ENCODE results near the gene FARP1.
A peak's percentile ranks its signal among the peaks of the same experiment; 100 is the strongest.

FARP1 gene

DNA sequence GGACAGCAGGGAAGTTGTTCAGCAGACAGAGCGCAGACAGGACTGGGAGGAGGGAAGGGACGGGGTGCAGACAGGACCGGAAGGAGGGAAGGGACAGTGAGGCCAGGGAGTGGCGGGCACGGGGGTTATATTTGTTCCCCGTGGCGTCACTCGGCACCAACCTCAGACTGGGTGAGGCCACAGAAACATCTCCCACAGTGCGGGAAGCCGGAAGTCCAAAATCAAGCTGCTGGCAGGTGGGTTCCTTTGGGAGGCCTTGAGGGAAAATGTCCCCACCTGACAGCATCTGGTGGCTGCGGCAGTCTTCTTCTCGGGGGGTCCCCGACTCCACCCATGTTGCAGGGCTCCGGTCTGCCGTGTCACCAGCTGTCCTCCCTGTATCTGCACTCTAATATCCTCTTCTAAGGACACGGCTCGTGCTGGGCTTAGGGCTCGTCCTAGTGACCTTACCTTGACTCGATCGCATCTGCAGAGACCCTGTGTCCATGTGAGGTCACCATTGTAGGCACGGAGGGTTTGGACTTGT lies 301.0 kb downstream of the FARP1 start:
- no peak for DNase-seq (ENCODE audit: low read depth)
- H3K4me3 ChIP-seq (ENCODE audit: low read depth, low read length) = no peak overlapping the region
- TF ChIP-seq, protein P1, sequence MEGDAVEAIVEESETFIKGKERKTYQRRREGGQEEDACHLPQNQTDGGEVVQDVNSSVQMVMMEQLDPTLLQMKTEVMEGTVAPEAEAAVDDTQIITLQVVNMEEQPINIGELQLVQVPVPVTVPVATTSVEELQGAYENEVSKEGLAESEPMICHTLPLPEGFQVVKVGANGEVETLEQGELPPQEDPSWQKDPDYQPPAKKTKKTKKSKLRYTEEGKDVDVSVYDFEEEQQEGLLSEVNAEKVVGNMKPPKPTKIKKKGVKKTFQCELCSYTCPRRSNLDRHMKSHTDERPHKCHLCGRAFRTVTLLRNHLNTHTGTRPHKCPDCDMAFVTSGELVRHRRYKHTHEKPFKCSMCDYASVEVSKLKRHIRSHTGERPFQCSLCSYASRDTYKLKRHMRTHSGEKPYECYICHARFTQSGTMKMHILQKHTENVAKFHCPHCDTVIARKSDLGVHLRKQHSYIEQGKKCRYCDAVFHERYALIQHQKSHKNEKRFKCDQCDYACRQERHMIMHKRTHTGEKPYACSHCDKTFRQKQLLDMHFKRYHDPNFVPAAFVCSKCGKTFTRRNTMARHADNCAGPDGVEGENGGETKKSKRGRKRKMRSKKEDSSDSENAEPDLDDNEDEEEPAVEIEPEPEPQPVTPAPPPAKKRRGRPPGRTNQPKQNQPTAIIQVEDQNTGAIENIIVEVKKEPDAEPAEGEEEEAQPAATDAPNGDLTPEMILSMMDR (IDR thresholded peaks at IDR 0.05; ENCODE audit: low read depth, low read length, missing control alignments) = no peak
- in situ Hi-C loops (cut with HindIII; ENCODE audit: low sequenced_read_pairs) = loop anchor here (25.0 kb wide), 1 partner anchor 218 kb away; no protein-coding TSS in a partner anchor

DNA sequence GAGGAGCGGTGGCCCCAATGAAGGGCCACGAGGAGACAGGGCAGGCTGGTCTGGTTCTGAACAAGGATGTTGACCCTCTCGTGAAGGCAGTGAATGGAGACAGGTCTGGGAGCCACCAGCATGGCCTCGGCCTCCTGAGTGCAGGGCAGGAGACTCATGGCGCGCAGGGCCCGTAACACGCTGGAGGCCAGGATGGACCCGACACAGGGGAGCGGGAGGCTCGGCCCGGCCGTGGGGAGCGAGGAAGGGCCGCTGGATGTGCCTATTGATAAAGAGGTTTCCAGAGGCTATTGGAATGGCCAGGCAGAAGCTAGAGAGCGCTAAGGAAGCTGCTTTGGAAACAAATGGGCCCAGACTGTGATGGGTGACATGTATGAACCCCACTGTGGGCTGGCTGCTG lies 301.5 kb downstream of the FARP1 start:
- TF ChIP-seq, protein P1 (IDR thresholded peaks at IDR 0.05; ENCODE audit: low read depth, low read length, missing control alignments) = no peak
- in situ Hi-C loops (cut with HindIII; ENCODE audit: low sequenced_read_pairs) = loop anchor here (25.0 kb wide), 1 partner anchor 218 kb away; no protein-coding TSS in a partner anchor
- no peak overlapping the region for H3K4me3 ChIP-seq (ENCODE audit: low read depth, low read length)
- no peak for DNase-seq (ENCODE audit: low read depth)

DNA sequence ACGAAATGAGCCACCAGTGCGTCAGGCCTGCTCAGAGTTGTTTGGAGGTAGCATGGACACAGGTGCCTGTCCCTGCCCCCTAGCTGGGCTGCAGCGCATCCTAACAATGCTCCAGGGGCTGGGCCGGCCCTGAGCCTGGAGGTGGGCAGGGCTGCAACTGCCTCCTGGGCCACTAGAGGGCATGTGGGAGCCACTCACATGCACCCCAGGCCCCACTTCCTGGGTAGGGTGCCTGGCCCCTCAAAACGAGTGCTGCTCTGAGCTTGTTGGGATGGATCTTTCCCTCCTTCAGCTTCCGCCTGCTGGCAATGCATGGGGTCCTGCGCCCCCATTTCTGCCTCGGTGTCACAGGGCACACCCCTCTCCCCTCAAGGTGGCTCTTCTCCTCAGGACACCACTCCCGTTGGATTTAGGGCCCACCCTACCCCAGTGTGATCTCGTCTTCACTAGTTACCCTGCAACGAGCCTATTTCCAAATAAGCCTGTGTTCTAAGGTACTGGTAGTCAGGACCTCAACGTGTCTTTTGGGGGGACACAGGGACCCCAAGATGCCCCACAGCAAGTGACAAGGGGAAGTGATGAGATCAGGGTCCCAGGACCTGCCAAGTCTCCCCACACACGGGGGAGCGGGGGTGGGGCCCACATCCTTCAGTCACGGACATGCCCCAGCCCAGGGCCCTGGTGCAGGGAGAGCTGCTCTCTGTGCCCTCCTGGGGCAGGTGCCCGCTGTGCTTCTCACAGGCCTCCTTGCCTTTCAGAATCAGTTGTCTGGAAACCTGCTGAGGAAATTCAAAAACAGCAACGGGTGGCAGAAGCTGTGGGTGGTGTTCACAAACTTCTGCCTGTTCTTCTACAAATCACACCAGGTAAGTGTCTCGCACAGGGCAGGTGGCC lies 302.7 kb downstream of the FARP1 start:
- in situ Hi-C loops (cut with HindIII; ENCODE audit: low sequenced_read_pairs) = loop anchor here (25.0 kb wide), 1 partner anchor 217 kb away; no protein-coding TSS in a partner anchor
- TF ChIP-seq, protein P1 (IDR thresholded peaks at IDR 0.05; ENCODE audit: low read depth, low read length, missing control alignments) = peak; percentile 97
- H3K4me3 ChIP-seq (ENCODE audit: low read depth, low read length) = no peak overlapping the region
- peak; percentile 22 for DNase-seq (ENCODE audit: low read depth)

DNA sequence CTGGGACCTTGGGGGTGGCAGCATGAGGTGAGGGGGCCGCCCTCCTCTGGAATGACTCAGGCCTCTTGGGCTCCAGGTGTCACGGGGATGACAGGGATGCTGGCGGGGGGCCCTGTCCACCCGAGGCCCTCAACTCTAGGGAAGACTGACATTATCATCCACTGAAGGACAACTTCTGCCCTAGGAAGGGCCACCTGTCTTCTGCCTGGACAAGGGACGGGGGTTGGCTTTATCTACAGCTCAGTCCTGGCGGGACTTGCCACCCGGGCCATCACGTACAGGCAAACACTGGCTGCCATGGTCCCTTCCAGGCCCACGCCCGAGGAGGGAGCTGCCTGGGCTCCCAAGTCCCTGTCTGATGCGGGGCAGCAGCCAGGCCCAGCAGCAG lies 303.3 kb downstream of the FARP1 start:
- in situ Hi-C loops (cut with HindIII; ENCODE audit: low sequenced_read_pairs) = loop anchor here (25.0 kb wide), 1 partner anchor 216 kb away; no protein-coding TSS in a partner anchor

DNA sequence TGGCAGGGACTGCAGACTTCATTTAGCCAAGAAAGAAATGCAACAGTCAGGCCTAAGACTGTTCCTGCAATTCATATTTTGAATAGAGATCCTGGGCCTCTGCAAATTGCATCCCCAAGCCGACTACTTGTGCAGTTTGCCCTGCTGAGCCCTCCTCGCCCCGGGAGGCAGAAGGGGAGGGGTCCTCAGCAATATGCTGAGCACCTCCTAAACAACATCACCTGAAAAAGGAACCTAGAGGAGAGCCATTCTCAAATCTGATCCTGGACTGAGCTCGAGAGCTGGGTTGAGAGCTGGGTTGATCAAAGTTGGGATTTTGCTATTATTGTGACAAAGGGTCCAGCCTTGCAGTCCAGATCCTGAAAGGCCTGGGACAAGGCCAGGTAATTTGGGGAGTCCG lies 304.2 kb downstream of the FARP1 start:
- in situ Hi-C loops (cut with HindIII; ENCODE audit: low sequenced_read_pairs) = loop anchor here (25.0 kb wide), 1 partner anchor 215 kb away; no protein-coding TSS in a partner anchor
- H3K4me3 ChIP-seq (ENCODE audit: low read depth, low read length) = no peak overlapping the region
- no peak for DNase-seq (ENCODE audit: low read depth)

More for the DNA sequence above, 303.3 kb downstream of the FARP1 start:
- no peak for DNase-seq (ENCODE audit: low read depth)
- no peak overlapping the region for H3K4me3 ChIP-seq (ENCODE audit: low read depth, low read length)
- TF ChIP-seq, protein P1 (IDR thresholded peaks at IDR 0.05; ENCODE audit: low read depth, low read length, missing control alignments) = no peak

More for the DNA sequence above, 304.2 kb downstream of the FARP1 start:
- TF ChIP-seq, protein P1 (IDR thresholded peaks at IDR 0.05; ENCODE audit: low read depth, low read length, missing control alignments) = no peak
